DMS114 treated with DMSO at 0.1 percent for 48 hours (cell line): ENCODE results near the gene SLC12A6.

Experiments used
- DNase-seq: peaks from one replicate; lab custom pipeline; 2025; ENCODE audit not compliant: unreplicated experiment; lab: John Stamatoyannopoulos, UW

The SLC12A6 gene

DNA sequence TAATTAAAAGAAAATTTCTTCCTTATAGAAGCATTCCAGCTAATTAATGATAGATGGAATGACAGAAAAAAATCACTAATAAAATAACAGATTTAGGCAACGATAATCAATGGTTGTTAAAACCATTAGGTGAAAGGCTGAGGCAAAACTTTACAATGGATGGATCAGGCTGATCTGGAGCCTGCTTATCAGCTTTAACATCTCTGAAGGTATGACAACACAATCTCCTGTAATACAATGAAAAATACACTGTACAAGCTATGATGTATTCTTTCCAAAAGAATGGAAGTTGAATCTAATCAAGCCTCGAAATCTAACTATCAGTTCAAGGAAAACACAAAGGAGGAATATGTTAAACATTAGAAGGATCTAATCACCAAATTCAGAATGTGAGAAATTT, 73.5 kb downstream of the SLC12A6 start:
- DNase-seq = no peak

- no peak for DNase-seq
Observed at GRCh38 chr15:34262362-34262761, 75.2 kb downstream of the SLC12A6 start.

DNA sequence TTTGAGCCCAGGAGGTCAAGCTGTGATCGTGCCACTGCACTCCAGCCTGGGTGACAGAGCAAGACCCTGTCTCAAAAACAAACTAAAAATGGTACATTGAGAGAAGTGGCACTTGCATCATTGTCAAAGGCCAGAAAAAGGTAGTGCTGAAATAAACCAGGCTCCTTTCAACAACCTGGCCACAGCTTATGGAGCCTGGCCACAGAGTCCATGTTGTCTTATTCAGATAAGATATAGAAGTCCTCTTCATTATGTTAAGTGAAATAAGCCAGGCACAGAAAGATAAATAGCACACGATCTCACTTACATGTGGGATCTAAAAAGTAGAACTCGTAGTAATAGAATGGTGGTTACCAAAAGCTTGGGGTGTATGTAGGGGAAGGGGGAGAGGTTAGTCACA, 78.0 kb downstream of the SLC12A6 start:
- no peak for DNase-seq

- DNase-seq = no peak
Observed at GRCh38 chr15:34258151-34258550, 79.4 kb downstream of the SLC12A6 start.

DNA sequence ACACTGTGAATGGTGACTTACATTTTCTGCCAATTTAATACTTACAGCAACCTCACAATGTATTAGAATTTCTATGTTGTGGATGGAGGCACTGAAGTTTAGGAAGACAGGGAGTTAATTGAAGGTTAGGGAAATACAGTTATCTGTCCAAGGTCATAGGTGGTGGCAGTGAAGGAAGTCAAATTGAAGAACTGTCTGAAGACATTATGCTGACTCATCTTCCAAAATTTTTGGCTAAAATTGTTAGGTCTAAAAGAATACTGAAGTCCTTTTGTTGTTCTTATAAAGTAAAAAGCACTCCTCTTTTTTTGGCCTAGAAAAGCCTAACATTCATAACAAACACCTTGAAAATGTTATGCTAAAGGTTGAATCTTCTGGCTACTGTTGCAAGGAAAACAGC, 85.0 kb downstream of the SLC12A6 start:
- DNase-seq = no peak

DNA sequence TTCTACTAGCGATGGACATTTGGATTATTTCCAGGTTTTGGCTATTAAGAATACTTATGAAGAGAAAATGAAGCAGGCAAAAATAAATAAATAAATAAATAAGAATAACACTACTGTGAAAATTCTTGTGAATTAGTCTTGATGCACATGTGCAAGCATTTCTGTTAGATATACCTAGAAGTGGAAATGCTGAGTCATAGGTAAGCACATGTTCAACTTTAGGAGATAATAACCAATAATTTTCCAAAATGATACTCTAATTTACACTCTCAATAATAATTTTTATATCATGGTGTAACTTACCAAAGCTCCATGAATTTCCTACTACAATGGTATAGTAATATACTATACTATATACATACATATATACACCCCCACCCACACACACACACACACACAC, 89.4 kb downstream of the SLC12A6 start:
- DNase-seq = no peak

DNA sequence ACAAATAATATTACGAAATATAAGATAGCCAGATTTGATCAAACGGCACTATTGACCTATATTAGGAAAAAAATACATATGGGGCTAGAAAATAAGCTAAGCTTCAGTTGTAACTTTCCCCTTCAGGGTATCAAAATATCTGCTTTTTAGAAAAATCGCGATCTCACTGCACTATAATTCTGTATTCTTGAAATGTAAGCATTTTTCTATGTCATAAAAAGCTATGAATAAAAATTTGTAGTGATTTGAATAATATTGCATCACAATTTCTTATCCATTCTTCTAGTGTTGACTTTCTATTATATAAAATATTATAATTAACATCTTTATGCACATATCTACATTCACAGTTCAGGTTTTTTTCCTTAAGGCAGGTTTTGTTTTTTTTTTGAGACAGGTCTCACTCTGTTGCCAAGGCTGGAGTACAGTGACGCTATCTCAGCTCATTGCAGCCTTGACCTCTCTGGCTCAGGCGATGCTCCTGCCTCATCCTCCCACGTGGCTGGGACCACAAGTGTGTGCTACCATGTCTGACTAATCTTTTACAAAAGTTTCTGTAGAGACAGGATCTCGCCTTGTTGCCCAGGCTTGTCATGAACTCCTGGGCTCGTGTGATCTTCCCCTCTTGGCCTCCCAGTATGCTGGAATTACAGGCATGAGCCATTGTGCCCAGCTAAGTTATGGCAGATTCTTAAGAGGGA, 91.2 kb downstream of the SLC12A6 start:
- DNase-seq = no peak

DNA sequence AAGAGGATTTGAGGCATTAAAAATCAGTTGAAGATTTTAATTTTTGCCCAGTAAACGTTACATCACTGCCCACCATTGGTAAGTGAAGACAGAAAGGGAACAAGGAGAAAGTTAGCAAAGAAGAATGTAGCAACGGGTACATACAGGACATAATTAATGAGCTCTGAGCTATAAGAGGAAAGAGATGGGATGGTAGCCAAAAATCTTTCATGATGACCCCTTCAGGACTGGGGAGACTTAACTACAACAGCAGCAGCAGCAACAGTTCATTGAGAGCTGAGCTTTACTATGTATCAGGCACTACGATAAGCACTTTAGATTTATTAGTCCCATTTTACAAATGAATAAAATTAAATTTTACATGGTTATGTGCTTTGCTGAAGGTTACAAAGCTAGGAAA, 94.4 kb downstream of the SLC12A6 start:
- DNase-seq = no peak

GRCh38 chr15:34242331-34242710, 95.3 kb downstream of the SLC12A6 start:
- no peak for DNase-seq

GRCh38 chr15:34241376-34242330, 95.9 kb downstream of the SLC12A6 start:
- no peak for DNase-seq

DNA sequence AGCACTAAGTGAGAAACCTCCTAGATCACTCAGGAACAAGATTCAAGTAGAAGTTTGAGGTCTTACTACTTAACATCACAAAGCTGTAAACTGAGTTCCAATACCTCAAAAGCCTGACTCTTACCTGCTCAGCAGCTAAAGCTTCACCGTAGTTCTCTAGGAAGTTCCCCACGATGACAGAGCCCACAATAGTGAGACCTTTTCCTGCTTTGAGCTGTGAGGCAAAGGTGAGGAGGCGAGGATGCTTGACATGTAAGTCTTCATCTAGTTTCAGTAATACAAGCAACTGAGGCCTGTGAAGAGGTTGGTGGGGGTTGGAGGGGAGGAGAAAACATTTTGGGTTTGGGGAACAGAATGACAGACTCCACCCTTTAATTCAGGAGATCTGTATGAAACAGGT, 97.0 kb downstream of the SLC12A6 start:
- DNase-seq = no peak

GRCh38 chr15:34239151-34239808, 98.3 kb downstream of the SLC12A6 start:
- no peak for DNase-seq

DNA sequence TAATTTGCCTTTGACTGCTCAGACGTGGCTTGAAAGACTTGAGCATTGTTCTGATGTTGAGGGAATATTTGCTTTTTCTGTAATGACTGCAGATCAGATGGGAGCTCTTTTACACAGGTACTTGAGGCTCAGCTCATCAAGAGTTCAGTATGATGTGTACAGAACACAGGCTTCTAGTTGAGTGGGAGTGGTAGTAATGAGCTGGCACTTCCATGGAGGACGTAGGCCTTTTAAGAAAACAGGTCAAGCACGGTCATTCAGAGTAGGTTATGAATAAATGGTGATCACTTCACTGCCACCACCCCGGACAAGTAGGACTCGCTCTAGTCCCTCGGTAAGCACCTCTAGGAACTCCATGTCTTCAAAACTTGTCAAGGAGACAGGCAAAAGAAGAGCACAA, 104.0 kb downstream of the SLC12A6 start:
- no peak for DNase-seq

- no peak for DNase-seq
Observed at GRCh38 chr15:34223904-34224596, 113.5 kb downstream of the SLC12A6 start.

DNA sequence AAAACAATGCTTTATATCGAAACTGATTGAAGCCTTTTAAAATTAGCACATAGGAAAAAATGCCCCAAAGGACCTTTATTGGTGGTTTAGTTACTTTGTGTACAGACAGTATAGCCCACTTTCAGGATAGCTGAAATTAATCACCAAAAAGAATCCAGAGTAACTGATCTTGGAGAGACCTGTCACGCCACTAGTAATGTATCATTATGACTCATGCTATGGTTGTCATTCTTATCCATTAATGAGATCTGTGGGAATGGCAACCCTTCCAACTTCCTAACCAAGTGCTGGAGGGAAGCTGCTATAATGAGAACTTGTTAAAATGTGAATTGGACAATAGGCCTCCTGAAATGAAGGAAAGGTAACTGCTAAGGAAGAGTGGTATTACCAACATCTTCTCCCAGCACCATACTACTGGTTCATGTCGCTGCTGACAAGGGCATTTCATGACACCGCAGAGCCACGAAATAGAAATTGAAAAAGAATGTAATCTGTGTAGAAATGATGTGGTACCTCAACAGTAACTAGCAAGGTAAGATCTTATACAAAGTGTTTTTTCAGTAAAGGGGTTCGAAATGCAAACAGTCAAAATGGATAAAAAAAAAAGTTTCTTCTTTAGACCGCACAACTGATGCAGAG, 119.9 kb downstream of the SLC12A6 start:
- no peak for DNase-seq

DNA sequence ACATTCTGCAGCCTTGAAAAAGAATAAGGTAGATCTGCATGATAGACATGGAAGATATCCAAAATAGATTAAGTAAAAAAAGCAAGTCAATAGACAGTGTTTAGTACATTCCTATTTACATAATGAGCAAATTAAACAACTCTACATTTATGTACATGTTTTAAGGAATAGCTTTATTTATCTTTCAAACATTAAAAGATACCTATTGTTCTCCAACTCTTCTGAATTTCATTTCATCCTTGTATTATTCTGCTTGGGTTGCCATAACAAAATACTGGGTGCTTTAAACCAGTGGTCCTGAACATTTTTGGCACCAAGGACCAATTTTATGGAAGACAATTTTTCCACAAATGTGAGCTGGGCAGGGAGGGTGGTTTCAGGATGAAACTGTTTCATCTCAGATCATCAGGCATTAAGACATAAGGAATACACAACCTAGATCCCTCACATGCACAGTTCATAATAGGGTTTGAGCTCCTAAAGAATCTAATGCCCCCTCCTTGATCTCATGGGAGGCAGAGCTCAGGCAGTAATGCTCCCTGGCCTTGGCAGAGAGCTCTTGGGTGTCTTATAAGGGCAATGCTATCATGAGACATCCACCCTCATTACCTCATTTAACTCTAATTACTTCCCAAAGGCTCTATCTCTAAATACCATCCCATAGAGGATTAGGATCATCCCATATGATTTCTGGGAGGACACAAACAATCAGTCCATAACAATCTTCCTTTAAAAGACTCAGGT, 120.9 kb downstream of the SLC12A6 start:
- DNase-seq = no peak

DNA sequence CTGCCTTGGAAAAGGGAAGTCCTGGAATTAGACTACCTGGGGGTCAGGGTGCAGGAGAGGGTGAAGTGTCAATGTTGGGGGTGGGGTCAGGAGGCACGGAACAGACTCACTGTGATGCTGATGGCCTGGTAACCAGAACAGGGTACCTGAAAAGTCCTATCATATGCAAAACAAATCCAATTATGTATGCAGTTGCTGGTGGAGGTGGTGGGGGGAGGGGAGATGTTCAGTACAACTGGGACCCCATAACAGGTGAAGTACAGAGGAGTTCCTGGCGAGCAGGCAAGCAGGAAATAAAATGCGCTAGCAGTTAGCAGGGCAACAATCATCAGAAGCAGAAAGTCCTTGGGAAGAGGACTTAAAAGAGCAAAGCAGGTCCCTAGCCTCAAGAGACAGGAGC, 123.4 kb downstream of the SLC12A6 start:
- DNase-seq = no peak

GRCh38 chr15:34213690-34214089, 123.9 kb downstream of the SLC12A6 start:
- DNase-seq = no peak

- DNase-seq = peak; percentile 81
Observed at GRCh38 chr15:34209421-34210282, 127.9 kb downstream of the SLC12A6 start, which contains the start of gene KATNBL1. Gene KATNBL1 (minus strand): TSS chr15:34210096. CDS start chr15:34163676, 46,420 bp downstream.
